Measurements from ENCODE around the gene TSPYL2. TPM values are rescaled to one million over a fixed set of nuclear protein-coding genes. Genes with fewer than 3 reads are reported as not detected.

TSPYL2 gene
- total RNA-seq, 1 donor from 2014 or later = 85.9 TPM

DNA sequence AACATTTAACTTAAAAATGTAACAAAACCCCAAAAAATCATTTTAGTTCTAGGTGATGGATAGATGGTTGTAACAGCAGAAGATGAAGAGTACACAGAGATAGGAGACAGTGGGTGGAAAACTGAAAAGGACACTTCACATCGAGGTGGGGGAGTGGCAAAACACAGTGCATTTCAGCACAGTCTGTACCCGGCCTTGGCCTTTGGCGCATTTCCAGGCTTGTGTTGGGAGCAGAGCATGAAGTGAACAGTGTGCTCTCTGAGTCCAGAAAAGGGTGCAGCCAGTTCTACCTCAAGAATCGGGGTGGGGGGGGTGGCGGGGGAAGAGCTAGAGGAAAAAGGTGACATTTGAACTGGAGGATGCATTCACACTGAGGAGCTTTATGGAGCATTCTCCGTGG lies 4.3 kb downstream of the TSPYL2 start:
- no peak for DNase-seq (ENCODE audit: extremely low spot score in 2 of 2)
- TF ChIP-seq POLR2A (IDR thresholded peaks at IDR 0.05) = no peak
- no peak for TF ChIP-seq CTCF (IDR thresholded peaks at IDR 0.05)
- TF ChIP-seq POLR2AphosphoS5 (IDR thresholded peaks at IDR 0.05; ENCODE audit: insufficient read depth in 1 of 2, low read depth in 1 of 2) = no peak
- Histone ChIP-seq H3K27me3 (no peaks in the 10 kb centered on the region), H3K4me3 (no peak overlapping the region), H3K36me3 (peaks cover 0 to 8% of the 10 kb centered on the region in 2 donors), H3K9me3 (no peaks in the 10 kb centered on the region), H3K27ac (peak overlapping the region; percentile 94), H3K4me1 (peaks cover 34% of the 10 kb centered on the region)
- intact Hi-C loops (cut with DNase I) = no loop called here

DNA sequence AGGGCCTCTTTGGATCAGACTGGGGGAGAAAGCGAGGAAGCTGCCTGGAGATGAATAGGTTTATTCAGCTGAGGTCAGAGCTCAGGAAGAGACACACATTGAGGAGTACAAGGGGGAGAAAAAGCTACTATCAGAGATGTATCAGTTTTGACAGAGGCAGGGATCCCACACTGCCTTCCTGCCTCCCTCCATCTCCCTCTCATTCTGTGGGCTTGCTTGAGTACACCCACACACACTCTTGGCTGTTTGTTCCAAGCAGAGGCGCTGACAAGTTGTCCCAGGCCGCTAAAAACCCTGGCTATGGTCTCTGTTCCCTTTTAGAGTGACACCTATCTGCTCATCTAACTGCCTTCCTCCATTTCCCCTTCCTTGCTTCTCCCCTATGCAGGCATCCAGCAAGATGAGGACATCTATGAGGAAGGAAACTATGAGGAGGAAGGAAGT lies 5.2 kb downstream of the TSPYL2 start:
- intact Hi-C loops (cut with DNase I) = no loop called here
- Histone ChIP-seq H3K27me3 (no peaks in the 10 kb centered on the region), H3K9me3 (no peaks in the 10 kb centered on the region), H3K4me3 (no peak overlapping the region), H3K4me1 (peaks cover 34% of the 10 kb centered on the region), H3K27ac (peak overlapping the region; percentile 94), H3K36me3 (peaks cover 0 to 8% of the 10 kb centered on the region in 2 donors)
- DNase-seq (ENCODE audit: extremely low spot score in 2 of 2) = no peak
- TF ChIP-seq POLR2A (IDR thresholded peaks at IDR 0.05) (no peak), POLR2AphosphoS5 (IDR thresholded peaks at IDR 0.05; ENCODE audit: insufficient read depth in 1 of 2, low read depth in 1 of 2) (no peak), CTCF (IDR thresholded peaks at IDR 0.05) (no peak)

DNA sequence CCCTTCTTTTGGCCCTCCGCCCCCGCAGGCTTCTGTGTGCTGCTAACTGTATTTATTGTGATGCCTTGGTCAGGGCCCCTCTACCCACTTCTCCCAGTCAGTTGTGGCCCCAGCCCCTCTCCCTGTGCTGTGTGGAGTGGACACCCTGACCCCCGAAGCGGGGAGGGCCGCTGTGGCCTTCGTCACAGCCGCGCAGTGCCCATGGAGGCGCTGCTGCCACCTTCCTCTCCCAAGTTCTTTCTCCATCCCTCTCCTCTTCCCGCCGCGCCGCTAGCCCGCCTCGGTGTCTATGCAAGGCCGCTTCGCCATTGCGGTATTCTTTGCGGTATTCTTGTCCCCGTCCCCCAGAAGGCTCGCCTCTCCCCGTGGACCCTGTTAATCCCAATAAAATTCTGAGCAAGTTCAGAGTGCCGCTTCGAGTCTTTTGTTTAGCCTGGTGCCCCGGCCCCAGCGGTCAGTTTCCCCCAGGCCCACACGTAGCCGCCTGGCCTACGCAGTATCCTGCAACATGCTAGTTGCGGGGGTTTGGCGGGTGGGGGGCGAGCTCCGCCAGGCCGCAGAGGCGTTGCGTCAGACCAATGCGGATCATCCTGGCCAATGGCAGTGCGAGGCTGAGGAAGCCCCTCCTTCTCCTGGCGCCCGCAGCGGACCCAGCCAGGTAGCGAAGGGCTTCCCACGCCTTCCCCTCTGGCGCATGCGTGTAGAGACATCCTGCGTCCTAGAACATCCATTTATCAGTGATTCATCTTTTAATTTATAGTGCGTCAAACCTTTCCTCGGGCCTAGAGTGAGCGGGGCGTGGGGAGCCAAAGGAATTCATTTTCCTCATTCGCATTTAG lies 6.2 kb downstream of the TSPYL2 start:
- peaks cover 0 to 8% of the 10 kb centered on the region in 2 donors for H3K36me3 ChIP-seq
- peak overlapping the region; percentile 36 to 40 for H3K4me3 ChIP-seq
- DNase-seq (ENCODE audit: extremely low spot score in 2 of 2) = no peak
- H3K27me3 ChIP-seq = no peaks in the 10 kb centered on the region
- intact Hi-C loops (cut with DNase I) = no loop called here
- H3K4me1 ChIP-seq = peaks cover 33% of the 10 kb centered on the region
- H3K9me3 ChIP-seq = no peaks in the 10 kb centered on the region
- peak; percentile 64 to 88 for TF ChIP-seq POLR2AphosphoS5 (IDR thresholded peaks at IDR 0.05; ENCODE audit: insufficient read depth in 1 of 2, low read depth in 1 of 2)
- peak in 1 of 2 donors; percentile 10 for TF ChIP-seq POLR2A (IDR thresholded peaks at IDR 0.05)
- TF ChIP-seq CTCF (IDR thresholded peaks at IDR 0.05) = no peak
- H3K27ac ChIP-seq = peak overlapping the region; percentile 94

- intact Hi-C loops (cut with DNase I) = no loop called here
- Histone ChIP-seq H3K27ac (peak overlapping the region; percentile 94), H3K9me3 (no peaks in the 10 kb centered on the region), H3K36me3 (peaks cover 0 to 8% of the 10 kb centered on the region in 2 donors), H3K27me3 (no peaks in the 10 kb centered on the region), H3K4me3 (peak overlapping the region; percentile 36 to 40), H3K4me1 (peaks cover 23% of the 10 kb centered on the region)
- TF ChIP-seq CTCF (IDR thresholded peaks at IDR 0.05) (peak; percentile 53 to 72 (median 64)), POLR2AphosphoS5 (IDR thresholded peaks at IDR 0.05; ENCODE audit: insufficient read depth in 1 of 2, low read depth in 1 of 2) (no peak)
- DNase-seq (ENCODE audit: extremely low spot score in 2 of 2) = peak in 1 of 2 donors; percentile 84
These were observed 7.2 kb downstream of the TSPYL2 start for GRCh38 chrX:53089224-53089842.
